HepG2 (cell line): ENCODE measurements around the gene ITIH3. TPM values are rescaled to one million over a fixed set of nuclear protein-coding genes. Genes with fewer than 3 reads are reported as not detected.

Experiments used
- ARHGAP35 ChIP-seq: sonication (generic); formaldehyde crosslinking; IDR thresholded peaks from 2 replicates; pipeline ENCODE4 v1.9.0; 2022; ENCODE audit warnings: mild to moderate bottlenecking, inconsistent platforms, moderate library complexity, missing genetic modification reagents, borderline replicate concordance
- ETS1 ChIP-seq: sonication (generic); formaldehyde crosslinking; IDR thresholded peaks from 2 replicates; pipeline ENCODE4 v1.4.0; 2020; ENCODE audit warnings: missing genetic modification reagents
- HDAC2 ChIP-seq: sonication (generic); formaldehyde crosslinking; IDR thresholded peaks from 2 replicates; pipeline ENCODE4 v1.4.0; 2020; ENCODE audit warnings: missing genetic modification reagents
- HOXD1 ChIP-seq: sonication (generic); formaldehyde crosslinking; IDR thresholded peaks from 2 replicates; pipeline ENCODE4 v1.5.0; 2020; ENCODE audit warnings: missing genetic modification reagents
- LRRFIP1 ChIP-seq: sonication (generic); formaldehyde crosslinking; conservative IDR thresholded peaks from 2 replicates; pipeline ENCODE4 v1.4.0; 2020; ENCODE audit warnings: missing genetic modification reagents
- MBD4 ChIP-seq: IDR thresholded peaks from 2 replicates; pipeline ENCODE4 v1.6.1; 2012; ENCODE audit warnings: low read length, inconsistent platforms, borderline replicate concordance
- SAP130 ChIP-seq: IDR thresholded peaks from 2 replicates; pipeline ENCODE4 v1.6.1; 2016; ENCODE audit warnings: low read depth
- SKIL ChIP-seq: sonication (generic); formaldehyde crosslinking; IDR thresholded peaks from 2 replicates; pipeline ENCODE4 v1.8.0; 2022; ENCODE audit warnings: missing genetic modification reagents, mild to moderate bottlenecking, moderate library complexity, borderline replicate concordance
- ZNF142 ChIP-seq: sonication (generic); formaldehyde crosslinking; IDR thresholded peaks from 2 replicates; pipeline ENCODE4 v1.4.0; 2020; ENCODE audit warnings: missing genetic modification reagents
- ZNF704 ChIP-seq: sonication (generic); formaldehyde crosslinking; IDR thresholded peaks from 2 replicates; pipeline ENCODE4 v1.8.1; 2023; ENCODE audit warnings: mild to moderate bottlenecking, inconsistent platforms, moderate library complexity, missing genetic modification reagents, borderline replicate concordance
- ZSCAN21 ChIP-seq: sonication (generic); formaldehyde crosslinking; IDR thresholded peaks from 2 replicates; pipeline ENCODE4 v1.8.0; 2022; ENCODE audit warnings: mild to moderate bottlenecking, missing genetic modification reagents, moderate library complexity, borderline replicate concordance
- ZSCAN5A ChIP-seq: sonication (generic); formaldehyde crosslinking; IDR thresholded peaks from 2 replicates; pipeline ENCODE4 v1.8.0; 2022; ENCODE audit warnings: mild to moderate bottlenecking, missing genetic modification reagents, borderline replicate concordance
- polyA plus RNA-seq, 8 experiments: library from polyadenylated mRNA; depleted of rRNA in 3 of 8; stranded (reverse) in 7 of 8; unstranded in 1 of 8; fragments of >200 nt; fragmentation: Illumina TruSeq in 4 of 8; extraction: Trizol in 4 of 8; gene quantifications; 2 replicates each; pipeline versions ENCODE4 v1.2.1 to v1.2.3, GENCODE V29; 2011 to 2016; ENCODE audit warnings: low read depth in 4 of 8, missing spikeins in 1 of 8, mixed read lengths in 1 of 8; ENCODE audit not compliant: insufficient read depth in 1 of 8
- total RNA-seq, 5 experiments: library from RNA; depleted of rRNA; stranded (reverse); fragments of >200 nt; fragmentation: Illumina TruSeq; extraction: Trizol; gene quantifications; 2 replicates each; pipeline ENCODE4 v1.2.3, GENCODE V29; 2016; ENCODE audit warnings: low read depth in 1 of 5

The ITIH3 gene
- total and polyA plus RNA-seq, 2 of the 13 experiments (the other 11 are each of a cell fraction or from before 2014, with no cell fraction given), result 105 to 632 TPM

GRCh38 chr3:52793702-52794611 is 639 bp upstream of the ITIH3 start (continued):
- TF ChIP-seq ZNF142 (no peak), HDAC2 (CRISPR knock-in tag) (no peak), SAP130 (peak; percentile 45; the same call in 1 of the 2 replicates), ZSCAN5A (no peak), LRRFIP1 (no peak), MBD4 (no peak), ZNF704 (CRISPR knock-in tag) (no peak), SKIL (CRISPR knock-in tag) (no peak), ETS1 (no peak), HOXD1 (CRISPR knock-in tag) (0 out of 2 replicates have a peak, but pooled peaks have one; percentile 1), ARHGAP35 (CRISPR knock-in tag) (no peak), ZSCAN21 (no peak)
